NCI-H1417 treated with DMSO at 0.1 percent for 48 hours (cell line): ENCODE measurements around the gene RBP7.
"Not testable (repeated sequence)": the region's sequence is repeated elsewhere in the genome, so short reads cannot be mapped to it uniquely, and the experiment has no call there.

Experiments
- DNase-seq: peaks from one replicate; lab custom pipeline; 2025; lab: John Stamatoyannopoulos, UW

RBP7 gene

DNA sequence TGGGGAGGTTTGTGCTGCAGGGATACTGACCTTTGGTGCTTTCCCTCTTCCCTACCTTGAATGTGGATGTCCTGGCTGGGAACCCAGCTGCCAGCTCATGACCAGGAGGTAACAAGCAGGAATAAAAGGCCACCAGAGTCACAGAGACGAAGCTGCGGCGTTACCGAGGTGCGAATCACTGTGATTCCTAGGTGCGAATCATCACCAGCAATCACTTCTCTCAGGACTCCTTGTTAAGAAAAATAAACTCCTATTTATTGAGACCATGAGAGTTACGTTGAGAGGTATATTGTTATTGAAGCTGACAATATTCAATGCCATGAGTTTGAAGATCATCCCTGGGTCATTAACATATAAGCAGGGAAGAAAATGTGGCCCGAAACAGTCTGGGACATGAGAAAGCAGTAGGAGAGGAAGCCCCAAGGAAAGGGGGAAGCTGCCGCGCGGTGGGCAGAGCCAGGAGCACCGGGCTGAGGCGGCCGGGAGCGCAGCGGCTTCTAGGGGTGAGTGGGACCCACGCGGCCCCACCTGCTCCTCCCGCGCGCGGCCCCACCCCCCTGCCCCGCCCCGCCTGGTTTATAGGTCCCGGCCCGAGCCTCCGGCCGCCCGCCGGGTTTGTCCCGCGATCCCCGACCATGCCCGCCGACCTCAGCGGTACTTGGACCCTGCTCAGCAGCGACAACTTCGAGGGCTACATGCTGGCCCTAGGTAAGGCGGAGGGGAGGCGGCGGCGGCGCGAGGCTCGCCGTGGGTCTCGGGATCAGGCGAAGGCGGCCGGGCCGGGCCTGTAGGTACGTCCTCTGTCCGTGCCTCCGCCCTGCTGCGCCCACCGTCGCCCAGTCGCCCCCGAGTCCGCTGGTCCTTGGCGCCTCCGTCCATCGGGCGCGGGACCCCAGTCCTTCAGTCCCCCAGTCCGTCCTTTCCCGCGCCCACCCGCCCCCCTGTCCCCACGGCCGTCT lies at the start of gene RBP7:
Gene RBP7, plus strand, starts transcription at position 605 of the 959 bp plus-strand sequence. Its CDS starts 31 bp downstream, at position 636.
- DNase-seq = no peak

DNA sequence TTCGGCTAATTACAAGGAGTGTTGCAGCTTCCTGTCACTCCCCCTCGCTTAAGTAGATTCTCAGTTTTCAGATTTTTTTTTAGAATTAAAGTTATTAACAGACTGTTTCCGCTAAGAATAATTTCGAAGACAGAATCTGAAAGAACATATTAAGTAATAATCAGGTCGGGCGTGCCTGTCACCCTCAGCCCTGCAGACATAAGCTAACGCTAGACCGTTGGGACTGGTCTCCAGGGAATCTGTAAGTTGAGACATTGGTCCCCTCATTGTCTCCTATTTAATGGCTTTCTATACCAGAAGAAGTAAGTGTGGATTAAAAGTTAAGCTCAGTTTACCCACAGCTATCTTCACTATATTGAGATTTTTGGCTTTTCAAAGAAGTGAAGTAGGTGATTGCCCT lies 39.3 kb upstream of the RBP7 start:
- no peak for DNase-seq

DNA sequence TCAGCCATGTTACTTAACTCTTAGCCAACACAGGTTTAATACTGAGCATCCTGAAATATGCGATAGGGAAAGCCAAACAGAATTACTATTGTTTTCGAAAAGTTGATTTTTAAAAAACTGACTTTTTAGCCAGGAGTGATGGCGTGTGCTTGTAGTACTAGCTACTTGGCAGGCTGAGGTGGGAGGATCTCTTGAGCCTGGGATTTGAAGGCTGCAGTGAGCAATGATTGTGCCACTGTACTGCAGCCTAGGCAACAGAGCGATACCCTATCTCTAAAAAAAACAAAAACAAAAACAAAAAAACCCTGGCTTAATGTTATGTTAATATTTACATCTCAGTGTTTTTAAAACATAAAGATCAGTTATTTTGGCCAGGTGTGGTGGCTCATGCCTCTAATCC lies 37.0 kb upstream of the RBP7 start:
- no peak for DNase-seq

DNA sequence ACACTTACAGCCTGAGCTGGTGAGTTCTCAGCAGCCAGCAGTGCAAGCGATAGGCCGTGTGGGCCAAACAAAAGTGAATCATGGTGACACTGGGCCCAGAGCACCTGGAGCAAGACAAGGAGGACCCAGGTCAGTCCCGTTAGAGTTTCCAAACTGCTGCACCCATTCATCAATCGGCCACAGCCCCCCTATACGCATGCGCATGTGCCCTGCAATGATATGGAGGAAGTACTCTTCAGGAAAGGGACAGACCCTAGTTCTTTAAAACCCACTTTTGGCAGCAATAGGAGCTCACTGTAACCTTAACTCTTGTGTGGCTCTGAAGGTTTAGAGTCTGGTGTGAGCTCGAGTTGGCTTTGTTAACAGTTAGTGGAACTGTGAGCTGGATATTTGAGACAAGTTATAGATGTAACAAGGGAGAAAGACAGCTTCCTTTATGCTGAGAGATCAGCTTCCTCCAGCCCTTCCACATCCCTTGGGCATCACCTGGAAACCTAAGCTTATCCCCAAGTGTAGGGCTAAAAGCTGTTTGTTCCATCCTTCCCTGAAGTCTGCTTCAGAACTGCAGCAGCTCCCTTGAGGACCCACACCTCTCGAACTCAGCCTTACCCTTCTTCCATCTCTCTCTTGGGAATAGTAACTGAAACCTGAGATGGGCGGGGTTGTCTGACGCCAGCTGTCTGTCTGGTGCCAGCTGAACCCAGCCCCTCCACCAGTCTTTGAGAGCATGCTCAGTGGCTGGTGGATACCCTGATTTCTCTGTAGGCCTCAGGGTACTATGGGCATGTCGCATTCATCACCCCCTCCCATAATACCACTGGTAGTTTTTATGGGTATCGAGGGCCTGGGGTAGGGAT lies 36.1 kb upstream of the RBP7 start:
- no peak for DNase-seq

DNA sequence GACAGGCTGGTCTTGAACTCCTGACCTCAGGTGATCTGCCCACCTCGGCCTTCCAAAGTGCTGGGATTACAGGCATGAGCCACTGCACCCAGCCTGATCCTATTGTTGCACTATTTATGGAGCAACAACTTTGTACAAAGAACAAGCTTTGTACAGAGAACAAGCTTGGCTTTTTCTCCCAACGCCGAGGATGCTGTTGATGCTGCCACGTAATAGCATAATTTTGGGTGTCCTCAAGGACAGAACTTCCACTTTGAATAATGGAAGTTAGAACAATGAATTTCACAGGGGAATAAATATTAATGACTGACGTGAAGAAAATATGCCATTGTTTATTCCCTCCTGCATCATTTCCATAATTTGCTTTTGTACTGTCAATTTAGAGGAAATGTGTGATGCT lies 12.8 kb upstream of the RBP7 start:
- no peak for DNase-seq

DNA sequence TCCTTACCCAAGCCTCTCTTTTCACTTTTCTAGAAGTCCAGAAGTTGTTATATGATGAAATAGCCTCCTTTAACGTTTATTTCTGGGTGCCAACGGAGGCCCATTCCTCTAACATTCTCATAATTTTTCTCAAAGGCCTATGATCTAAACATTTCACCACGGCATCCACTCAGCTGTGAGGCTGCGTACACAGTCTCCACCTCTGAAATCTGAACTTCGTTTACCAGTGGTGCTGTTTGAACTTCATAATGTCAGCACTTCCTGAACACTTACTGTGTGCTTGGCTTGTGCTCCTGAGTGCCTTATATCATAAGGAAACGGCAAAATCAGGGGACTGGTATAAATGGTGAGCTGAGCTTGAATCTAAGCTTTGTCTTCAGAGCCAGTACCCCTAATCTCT lies 12.0 kb upstream of the RBP7 start:
- no peak for DNase-seq

DNA sequence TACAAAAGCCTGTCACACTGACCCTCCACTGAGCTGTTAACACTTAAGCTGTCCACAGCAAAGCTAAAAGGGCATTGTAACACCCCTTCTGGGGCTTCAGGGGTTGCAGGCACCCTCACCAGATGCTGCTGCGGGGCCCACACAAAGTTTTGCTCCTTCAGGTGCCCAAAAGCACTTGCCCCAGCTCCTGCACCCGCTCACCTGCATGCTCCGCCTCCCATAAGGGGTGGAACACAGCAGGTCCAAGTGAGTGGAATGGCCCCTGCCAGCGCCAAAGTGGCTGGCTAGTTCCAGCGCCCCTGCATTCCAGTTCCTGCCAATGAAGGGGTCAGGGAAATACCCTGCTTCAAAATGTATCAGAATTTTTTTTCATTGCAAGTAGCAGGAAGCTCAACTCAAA lies 7.3 kb upstream of the RBP7 start:
- DNase-seq = no peak

DNA sequence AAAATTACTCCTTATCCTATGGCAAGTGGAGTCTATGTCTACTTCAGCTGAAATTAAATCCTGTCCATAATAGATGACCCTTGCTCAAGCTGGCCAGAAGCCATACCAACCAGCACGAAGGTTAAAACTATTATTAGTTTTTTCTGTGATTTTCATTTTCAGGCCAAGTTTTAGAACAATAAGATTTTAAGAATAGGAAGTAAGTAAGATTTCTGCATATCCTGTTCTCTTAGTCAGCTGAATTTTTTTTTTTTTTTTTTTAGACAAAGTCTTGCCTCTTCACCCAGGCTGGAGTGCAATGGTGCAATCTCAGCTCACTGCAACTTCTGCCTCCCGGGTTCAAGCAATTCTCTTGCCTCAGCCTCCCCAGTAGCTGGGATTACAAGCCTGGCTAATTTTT lies 6.1 kb upstream of the RBP7 start:
- DNase-seq = no peak

DNA sequence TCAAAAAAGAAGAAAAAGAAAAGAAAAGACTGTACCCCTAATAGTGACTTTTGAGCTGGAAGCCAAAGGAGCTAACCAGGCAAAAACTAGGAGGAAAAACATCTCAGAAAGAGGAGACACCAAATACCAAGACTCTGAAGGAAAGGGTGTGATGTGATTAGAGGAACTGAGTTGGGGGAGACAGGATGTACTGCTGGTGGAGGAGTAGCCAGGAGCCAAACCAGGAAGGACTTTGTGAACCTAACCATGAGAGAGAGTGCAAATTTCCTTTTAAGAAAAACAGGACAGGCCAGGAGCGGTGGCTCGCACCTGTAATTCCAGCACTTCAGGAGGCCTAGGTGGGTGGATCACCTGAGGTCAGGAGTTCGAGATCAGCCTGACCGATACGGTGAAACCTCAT lies 4.1 kb upstream of the RBP7 start:
- no peak for DNase-seq

DNA sequence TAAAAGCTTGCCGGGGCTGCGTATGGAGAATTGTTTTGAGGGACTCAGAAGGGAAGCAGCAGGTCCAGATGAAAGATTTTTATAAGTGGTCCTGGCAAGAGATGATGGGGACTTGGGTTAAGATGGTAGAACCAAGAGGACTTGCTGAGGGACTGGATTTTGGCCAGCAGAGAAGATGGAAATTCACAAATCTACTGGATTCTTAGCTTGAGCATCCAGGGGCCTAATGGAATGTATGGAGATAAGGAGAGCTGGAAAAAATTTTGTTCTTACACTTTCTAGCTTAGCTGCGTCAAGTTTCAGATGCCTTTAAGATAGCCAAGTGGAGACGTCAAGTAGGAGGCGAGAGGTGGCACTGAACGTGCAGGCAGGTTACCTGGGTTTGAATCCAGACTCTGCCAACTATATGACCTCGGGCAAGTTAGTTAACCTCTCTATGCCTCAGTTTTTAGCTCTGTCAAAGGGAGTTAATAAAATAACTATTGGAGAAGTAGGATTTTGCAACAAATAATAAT lies 3.4 kb upstream of the RBP7 start:
- no peak for DNase-seq

DNA sequence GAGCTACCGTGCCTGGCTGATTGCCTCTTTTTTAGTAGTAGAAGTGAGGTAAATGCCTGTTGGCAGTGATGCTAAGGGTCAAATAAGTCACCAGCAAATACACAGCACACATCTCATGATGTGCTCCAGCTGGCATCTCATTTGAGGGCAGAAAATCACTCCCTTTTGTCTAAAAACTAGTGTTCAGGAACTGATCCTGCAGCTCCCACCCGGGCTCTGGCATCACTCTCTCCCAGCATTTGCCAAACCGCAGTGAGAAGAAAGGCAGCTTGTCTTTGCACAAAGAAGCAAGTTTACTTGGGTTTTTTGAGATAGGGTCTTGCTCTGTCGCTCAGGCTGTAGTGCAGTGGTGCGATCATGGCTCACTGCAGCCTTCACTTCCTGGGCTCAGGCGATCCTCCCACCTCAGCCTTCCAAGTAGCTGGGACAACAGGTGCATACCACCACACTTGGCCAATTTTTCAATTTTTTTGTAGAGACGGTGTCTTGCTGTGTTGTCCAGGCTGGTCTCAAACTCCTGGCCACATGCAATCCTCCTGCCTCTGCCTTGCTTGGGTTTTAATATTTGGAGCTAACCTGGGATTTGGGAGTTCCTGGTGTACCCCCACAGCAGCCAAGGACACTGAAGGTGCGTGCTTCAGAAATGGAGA lies 4.1 kb downstream of the RBP7 start:
- no peak for DNase-seq

DNA sequence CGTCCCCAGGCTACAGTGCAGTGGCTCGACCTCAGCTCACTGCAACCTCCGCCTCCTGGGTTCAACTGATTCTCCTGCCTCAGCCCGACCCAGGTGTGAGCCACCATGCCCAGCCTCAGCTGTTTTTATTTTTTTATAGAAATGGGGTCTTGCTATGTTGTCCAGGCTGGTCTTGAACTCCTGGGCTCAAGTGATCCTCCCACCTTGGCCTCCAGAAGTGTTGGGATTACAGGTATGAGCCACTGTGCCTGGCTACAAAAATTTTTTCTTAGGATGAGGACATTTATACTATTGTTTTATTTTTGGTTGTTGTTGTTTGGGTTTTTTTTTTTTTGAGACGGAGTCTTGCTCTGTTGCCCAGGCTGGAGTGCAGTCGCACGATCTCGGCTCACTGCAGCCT lies 8.2 kb downstream of the RBP7 start:
- not testable (repeated sequence) for DNase-seq

DNA sequence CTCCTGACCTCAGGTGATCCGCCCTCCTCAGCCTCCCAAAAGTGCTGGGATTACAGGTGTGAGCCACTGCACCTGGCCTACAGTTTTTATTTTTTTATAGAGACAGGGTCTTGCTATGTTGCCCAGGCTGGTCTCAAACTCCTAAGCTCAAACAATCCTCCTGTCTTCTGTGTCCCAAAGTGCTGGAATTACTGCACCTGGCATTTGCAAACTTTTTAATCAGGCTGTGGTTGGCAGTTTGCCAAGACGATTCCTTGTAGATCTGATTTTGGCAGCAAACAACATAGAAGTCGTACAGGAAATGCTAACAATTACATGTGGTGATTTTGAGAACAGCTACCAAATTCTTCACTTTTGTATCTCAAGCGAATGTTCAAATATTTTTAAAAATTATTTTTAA lies 10.1 kb downstream of the RBP7 start:
- DNase-seq = no peak

DNA sequence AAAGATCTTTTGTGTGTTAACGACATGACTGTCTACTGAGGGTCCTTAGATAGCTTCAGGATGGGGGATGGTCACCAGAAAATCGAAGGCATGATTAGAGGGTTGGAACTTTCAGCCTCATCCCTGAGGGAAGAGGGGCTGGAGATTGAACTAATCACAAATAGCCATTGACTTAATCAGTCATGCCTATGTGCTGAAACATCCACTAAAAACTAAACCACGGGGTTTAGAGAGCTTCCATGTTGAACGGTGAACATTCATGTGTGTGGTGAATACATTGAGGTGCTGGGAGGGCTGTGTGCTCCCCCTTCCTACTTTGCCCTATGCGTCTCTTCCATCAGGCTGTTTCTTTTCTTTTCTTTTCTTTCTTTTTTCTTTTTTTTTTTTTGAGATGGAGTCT lies 17.0 kb downstream of the RBP7 start:
- DNase-seq = no peak

DNA sequence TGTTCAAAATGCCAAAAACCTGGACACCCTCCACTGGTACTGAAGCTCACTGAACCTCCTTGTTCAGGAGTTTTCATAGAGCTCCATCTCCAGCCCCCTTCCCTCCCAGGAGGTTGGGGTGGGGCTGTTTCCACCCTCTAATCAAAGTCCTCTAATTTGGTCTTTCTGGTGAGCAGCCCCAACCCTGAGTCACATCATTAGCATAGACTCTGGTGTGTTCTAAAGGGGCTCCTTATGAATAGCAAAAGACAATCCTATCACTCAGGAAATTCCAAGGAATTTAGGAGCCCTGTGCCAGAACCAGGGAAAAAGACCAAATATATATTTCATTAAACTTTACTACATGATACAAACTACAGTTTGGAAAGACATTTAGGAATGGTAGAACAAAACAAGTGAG lies 22.5 kb downstream of the RBP7 start:
- no peak for DNase-seq

DNA sequence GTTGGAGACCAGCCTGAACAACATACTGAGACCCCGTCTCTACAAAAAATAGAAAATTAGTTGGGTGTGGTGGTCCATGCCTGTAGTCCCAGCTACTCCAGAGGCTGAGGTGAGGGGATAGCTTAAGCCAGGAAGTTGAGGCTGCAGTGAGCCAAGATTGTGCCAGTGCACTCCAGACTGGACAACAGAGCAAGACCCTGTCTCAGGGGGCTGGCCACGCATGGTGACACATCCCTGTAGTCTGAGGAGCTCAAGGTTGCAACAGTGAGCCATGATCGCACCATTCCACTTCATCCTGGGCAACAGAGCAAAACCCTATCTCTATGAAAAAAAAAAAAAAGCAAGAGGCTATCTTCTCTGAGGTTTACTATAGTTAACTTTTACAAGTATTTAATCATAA lies 23.1 kb downstream of the RBP7 start:
- DNase-seq = no peak

DNA sequence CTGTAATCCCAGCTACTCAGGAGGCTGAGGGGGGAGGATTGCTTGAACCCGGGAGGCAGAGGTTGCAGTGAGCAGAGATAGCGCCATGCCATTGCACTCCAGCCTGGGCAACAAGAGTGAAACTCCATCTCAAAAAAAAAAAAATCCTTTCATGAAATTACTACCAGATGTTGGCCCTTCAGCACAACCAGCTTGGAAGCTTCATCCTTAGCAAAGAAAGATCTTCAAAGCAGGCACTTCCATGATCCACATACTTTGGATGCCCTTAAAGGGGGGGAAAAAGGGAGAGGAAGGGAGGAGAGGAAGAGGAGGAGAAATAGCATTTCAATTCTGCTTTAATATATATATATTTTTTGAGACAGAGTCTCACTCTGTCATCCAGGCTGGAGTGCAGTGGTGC lies 23.6 kb downstream of the RBP7 start:
- DNase-seq = not testable (repeated sequence)

DNA sequence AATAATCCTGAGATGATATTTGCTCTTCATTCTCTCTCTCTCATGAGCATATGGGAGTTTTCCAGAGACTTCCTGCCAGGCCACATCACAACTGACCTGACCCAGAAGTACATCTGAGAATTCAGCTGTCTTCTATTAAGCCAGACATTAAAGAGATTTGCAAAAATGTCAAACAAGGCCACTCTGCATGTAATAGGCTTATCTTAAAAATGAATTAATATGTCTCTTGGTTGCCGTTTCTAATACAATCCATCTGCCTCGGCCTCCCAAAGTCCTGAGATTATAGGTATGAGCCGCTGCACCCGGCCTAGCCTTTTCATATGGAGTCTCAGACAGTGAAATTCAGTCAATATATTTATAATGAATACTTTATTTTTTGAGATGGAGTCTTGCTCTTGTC lies 25.0 kb downstream of the RBP7 start:
- DNase-seq = not testable (repeated sequence)

DNA sequence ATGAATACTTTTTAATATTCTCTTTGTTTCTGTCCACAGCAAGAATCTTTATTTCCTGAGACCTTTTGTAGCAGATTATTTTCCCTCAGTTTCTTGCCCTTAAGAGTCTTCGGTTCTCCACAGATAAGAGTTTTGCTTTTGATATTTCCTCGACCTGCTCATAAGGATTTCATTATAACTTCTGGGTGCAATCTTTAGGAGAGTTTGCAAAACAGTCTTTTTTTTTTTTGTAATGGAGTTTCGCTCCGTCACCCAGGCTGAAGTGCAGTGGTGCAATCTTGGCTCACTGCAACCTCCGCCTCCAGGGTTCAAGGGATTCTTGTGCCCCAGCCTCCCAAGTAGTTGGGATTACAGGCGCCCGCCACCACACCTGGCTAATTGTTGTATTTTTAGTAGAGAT lies 25.6 kb downstream of the RBP7 start:
- no peak for DNase-seq

DNA sequence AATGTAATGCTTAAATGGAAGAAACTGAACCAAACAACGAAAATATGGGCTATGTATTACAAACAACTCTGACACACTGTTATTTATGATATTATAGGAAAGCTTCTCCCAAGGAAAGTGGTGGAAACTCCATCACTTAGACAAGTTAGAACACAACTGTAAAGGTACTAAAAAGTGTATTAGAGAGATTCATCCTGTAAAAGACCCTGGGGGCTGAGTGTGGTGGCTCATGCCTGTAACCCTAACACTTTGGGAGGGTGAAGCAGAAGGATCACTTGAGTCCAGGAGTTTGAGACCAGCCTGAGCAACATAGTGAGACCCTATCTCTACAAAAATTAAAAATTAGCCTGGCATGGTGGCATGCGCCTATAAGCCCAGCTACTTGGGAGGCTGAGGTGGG lies 28.3 kb downstream of the RBP7 start:
- DNase-seq = no peak

DNA sequence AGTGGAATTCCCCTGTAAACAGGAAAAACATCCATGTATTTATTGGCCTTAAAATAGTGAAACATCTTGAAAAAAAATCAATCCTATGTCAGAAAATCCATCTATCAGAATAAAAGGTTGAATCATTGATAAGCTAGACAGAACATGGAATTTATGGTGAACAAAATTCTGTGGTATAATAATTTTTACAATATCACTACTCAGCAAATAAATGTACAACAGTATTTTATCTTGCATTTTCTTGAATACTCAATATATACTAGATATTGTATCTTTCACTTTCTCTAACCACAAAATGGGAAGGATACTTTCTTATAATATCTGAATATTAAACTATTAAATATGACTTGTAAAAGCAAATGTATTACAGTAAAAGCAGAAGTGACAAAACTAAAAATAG lies 30.0 kb downstream of the RBP7 start:
- no peak for DNase-seq

DNA sequence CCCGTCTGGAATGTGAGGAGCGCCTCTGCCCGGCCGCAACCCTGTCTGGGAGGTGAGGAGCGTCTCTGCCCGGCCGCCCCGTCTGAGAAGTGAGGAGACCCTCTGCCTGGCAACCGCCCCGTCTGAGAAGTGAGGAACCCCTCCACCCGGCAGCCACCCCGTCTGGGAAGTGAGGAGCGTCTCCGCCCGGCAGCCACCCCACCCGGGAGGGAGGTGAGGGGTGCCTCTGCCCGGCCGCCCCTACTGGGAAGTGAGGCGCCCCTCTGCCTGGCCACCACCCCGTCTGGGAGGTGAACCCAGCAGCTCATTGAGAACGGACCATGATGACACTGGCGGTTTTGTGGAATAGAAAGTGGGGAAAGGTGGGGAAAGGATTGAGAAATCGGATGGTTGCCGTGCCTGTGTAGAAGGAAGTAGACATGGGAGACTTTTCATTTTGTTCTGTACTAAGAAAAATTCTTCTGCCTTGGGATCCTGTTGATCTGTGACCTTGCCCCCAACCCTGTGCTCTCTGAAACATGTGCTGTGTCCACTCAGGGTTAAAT lies 32.0 kb downstream of the RBP7 start:
- not testable (repeated sequence) for DNase-seq
